Measurements from ENCODE around the gene GLT1D1.

DNA sequence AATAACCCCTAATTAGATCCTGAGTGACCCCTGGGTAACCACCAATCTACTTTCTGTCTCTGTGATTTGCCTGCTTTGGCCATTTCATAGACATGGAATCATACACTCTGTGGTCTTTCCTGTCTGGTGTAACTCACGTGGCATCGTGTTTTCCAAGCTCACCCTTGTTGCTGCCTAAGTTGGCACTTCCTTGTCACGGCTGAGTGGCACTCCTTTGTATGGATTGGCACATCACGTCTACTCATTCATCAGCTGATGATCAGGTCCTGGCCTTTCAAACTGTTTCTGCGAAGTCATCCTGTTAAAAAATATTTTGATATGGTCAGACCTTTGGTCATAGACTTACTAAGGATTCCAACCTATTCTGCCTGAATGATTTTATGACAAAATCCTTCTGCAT, 87.7 kb downstream of the GLT1D1 start:
- TF ChIP-seq POLR2A (IDR thresholded peaks at IDR 0.05; ENCODE audit: low read depth, low read length) (no peak), POLR2AphosphoS5 (IDR thresholded peaks at IDR 0.05; ENCODE audit: low read depth, low read length) (no peak), TAF1 (IDR thresholded peaks at IDR 0.05; ENCODE audit: low read depth, low read length) (no peak), SPI1 (IDR thresholded peaks at IDR 0.05; ENCODE audit: low read depth, low read length) (no peak), PAX5 (IDR thresholded peaks at IDR 0.05; ENCODE audit: insufficient read depth, low read length, severe bottlenecking) (no peak)

Measured in GM12891 (cell line).